UCSD-AML1 (cell line): ENCODE data around the gene SNIP1.
"Not testable (repeated sequence)": the region's sequence is repeated elsewhere in the genome, so short reads cannot be mapped to it uniquely, and the experiment has no call there.

ENCODE experiments used
- DNase-seq: peaks from one replicate; lab custom pipeline; 2025; ENCODE audit not compliant: unreplicated experiment; lab: John Stamatoyannopoulos, UW

The SNIP1 gene

GRCh38 chr1:37553927-37554808 is at the start of gene SNIP1:
TSS of gene SNIP1 (minus strand) at chr1:37554293. CDS start at chr1:37554229, 64 bp downstream.
- peak; percentile 86 for DNase-seq

GRCh38 chr1:37602750-37603694 is 48.9 kb upstream of the SNIP1 start:
- no peak for DNase-seq

GRCh38 chr1:37601441-37601840 is 47.3 kb upstream of the SNIP1 start:
- no peak for DNase-seq

GRCh38 chr1:37599940-37600339 is 45.8 kb upstream of the SNIP1 start:
- DNase-seq = no peak

GRCh38 chr1:37596182-37596667 is 42.1 kb upstream of the SNIP1 start:
- DNase-seq = no peak

GRCh38 chr1:37595440-37596181 is 41.5 kb upstream of the SNIP1 start, which contains the start of gene GNL2:
TSS of gene GNL2 (minus strand) at chr1:37595937. CDS start at chr1:37595822, 115 bp downstream.
- peak; percentile 95 for DNase-seq

GRCh38 chr1:37593726-37594125 is 39.6 kb upstream of the SNIP1 start:
- DNase-seq = no peak

- DNase-seq = no peak
Measured at GRCh38 chr1:37588939-37589338, 34.8 kb upstream of the SNIP1 start.

- DNase-seq = not testable (repeated sequence)
Measured at GRCh38 chr1:37584544-37584943, 30.5 kb upstream of the SNIP1 start.

GRCh38 chr1:37575692-37576091 is 21.6 kb upstream of the SNIP1 start:
- DNase-seq = no peak

GRCh38 chr1:37574834-37575480 is 20.9 kb upstream of the SNIP1 start:
- DNase-seq = no peak

- no peak for DNase-seq
Measured at GRCh38 chr1:37570528-37571334, 16.6 kb upstream of the SNIP1 start.

GRCh38 chr1:37567023-37567422 is 12.9 kb upstream of the SNIP1 start:
- no peak for DNase-seq

GRCh38 chr1:37564892-37565291 is 10.8 kb upstream of the SNIP1 start:
- DNase-seq = no peak

- no peak for DNase-seq
Measured at GRCh38 chr1:37562984-37563383, 8.9 kb upstream of the SNIP1 start.

- peak; percentile 14 for DNase-seq
Measured at GRCh38 chr1:37561133-37562132, 7.3 kb upstream of the SNIP1 start.

- DNase-seq = no peak
Measured at GRCh38 chr1:37560401-37561132, 6.5 kb upstream of the SNIP1 start.
